Skin epidermis (tissue), 12 donors: Measurements from ENCODE around the gene IL1RL1.
"Not testable (repeated sequence)": the region's sequence is repeated elsewhere in the genome, so short reads cannot be mapped to it uniquely, and the experiment has no call there.

Experiments used
- H3K27ac ChIP-seq, 21 experiments: fragments of 200-600 bp; sonication (generic) in 11 of 21; one replicate each; pipeline ENCODE4 v1.5.0; 2020; ENCODE audit warnings: mild to moderate bottlenecking in 3 of 21, inconsistent platforms in 2 of 21, moderate library complexity in 2 of 21
- H3K4me3 ChIP-seq, 7 experiments: fragments of 200-600 bp; sonication (generic) in 2 of 7; one replicate each; pipeline ENCODE4 v1.5.0; 2020; ENCODE audit warnings: inconsistent platforms in 2 of 7, mild to moderate bottlenecking in 2 of 7, moderate library complexity in 1 of 7

Gene IL1RL1

DNA sequence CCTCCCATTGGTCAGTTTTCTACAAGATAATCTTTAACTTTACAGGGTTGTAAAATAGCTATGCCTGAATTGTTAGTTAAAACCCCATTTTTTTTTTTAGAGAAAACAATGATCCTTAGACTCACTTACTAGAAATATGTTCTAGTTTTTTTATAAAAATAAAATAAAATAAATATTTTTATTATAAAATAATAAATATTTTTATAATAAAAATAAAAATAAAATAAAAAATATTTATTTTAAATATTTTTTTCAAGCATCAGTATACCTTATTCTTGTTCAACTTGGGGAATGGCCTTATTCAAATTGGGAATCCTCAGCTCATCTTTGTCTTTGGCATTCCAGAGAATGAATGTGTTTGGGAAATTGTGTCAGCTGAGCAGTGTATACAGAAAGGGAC, 20.8 kb upstream of the IL1RL1 start:
- no peak overlapping the region for H3K4me3 ChIP-seq
- H3K27ac ChIP-seq = no peak overlapping the region

DNA sequence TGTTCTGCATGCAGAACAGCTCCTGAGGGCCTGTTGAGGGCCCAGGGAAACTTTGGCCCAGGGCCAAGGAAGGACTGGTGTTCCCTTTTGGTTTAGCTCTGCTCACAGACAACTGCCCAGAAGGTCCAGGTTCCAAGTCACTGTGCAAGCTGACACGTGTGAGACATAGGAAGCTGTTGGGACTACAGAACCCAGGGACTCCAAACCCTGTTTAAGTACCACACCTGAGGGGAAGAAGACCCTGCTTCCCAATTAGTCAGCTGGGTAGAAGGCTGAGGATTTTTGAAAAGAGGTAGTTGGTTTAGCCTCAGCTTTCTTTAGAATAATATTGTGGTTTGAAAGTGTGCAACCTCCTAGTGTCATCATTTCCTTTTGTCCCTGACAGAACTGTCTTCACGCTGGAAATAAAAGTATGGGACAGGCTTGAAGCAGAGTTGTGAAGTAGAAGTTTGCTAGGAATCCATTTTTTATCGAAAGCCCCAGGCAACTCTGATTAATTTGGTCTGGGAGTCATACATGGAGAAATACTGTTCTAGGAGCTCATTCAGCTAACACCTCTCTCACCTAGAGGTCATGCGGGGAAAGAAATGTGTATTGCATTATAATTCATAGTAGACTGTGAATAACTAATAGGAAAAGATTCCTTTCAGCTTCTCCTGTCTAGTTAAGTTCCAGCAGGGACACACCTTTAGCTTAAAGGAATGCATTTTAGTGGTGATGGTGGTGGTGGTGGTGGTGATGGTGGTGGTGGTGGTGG, 19.9 kb upstream of the IL1RL1 start:
- H3K27ac ChIP-seq = no peak overlapping the region
- no peak overlapping the region for H3K4me3 ChIP-seq

DNA sequence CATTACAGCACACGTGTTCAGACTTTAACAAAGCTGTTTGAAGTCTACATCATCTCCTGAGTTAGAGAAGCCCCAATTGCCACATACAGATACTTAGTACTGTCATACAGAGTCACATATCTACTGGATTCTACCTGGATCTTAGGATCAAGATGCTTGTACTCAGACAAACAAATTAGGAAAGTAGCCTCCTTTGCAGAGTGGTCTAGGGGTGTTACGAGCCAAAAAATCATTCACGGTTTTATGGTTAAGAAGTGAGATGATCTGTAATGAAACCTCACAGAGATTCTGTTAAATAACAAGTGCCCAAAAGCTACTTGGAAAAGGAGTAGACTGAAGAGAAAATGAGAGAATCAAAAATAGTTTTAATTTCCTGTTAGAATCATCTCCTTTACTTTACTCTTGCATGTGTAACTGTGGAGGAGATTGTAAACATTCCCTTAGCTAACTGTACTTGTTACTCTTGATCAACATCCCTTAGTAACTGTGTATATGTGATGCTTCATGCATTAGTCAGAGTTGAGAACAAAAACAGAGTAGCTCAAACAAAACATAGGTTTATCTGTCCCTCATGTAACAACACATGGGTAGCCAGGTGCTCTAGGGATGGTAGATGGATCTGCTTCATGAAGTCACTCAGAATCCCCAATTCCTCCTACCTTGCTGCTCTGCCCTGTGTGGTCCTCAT, 16.4 kb upstream of the IL1RL1 start:
- H3K4me3 ChIP-seq = no peak overlapping the region
- H3K27ac ChIP-seq = no peak overlapping the region

DNA sequence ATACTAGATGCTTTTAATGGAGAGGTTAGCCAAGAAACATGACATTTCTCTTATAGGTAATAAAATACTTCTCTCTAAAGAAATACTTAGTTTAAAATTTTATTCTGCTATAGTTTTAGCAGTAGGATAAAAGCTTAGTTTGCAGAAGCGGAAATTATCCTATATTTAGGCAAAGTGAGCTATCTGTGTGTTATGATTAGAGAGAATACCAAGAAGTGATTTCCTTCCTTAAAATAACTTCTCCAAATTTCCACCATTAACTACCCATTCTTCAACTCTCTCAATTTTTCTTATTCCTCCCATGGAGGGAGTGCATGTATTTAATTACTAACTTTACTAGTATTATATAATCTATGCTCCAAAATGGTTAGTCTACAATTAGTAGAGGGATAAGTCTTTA, 15.8 kb upstream of the IL1RL1 start:
- Histone ChIP-seq H3K4me3 (no peak overlapping the region), H3K27ac (no peak overlapping the region)

DNA sequence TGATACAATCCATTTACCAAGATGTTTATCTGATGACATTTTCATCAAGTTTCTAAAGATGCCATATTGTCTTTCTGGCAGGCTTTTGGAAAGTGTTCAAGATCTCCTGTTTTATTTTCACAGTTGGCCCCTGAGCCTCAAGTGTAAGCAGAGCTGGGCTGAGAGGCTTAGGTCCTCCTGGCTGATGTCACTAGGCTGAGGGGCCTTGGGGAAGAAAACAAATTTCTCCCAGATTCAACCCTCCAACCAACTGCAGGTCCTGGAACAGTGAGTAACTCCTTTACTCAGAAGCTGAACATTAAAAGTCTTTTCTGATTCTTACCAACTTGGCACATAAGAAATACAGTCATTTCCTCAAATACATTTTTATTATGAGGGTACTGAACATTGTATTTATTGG, 14.9 kb upstream of the IL1RL1 start:
- Histone ChIP-seq H3K4me3 (no peak overlapping the region), H3K27ac (no peak overlapping the region)

DNA sequence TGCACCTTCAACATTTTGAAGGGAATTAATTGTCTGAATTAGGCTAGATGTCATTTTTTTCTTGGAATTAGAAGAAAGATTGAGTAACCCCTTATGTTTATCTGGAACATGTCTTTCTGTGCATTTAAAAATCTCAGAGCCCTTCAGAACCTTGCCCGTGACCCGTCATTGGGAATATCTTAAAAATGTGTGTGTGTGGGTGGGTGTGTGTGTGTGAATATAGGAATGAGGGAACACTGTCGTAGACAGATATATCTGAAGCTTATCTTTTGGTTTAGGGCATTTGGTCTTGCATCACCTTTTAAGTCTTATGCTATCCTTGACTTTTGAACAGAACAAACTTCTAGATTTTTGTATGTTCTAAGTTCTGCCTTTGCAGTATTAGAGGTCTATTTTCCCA, 13.5 kb upstream of the IL1RL1 start:
- Histone ChIP-seq H3K27ac (no peak overlapping the region), H3K4me3 (no peak overlapping the region)

DNA sequence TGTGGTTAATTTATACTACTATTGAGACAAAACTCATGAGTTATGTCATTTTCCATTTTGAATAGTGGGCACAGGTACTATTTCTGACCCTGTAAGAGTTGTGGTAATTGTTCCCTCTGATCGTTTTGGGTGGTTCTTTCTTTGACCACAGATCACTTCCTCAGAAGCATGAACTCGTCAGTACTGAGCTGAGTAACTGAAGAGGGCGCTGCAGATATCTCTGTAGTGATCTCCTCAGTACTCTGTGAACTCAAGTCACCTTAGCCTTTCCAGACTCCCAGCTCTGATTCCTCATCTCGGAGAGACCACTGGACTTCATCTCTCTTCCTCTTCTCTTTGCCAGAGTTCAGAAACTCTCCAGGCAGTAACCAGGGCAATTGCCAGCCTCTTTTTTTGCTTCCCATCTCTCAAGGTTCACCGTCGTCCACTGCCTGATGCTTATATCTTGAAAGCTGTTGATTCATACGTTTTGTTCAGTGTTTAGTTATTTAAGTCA, 9.4 kb upstream of the IL1RL1 start:
- Histone ChIP-seq H3K4me3 (no peak overlapping the region), H3K27ac (no peak overlapping the region)

DNA sequence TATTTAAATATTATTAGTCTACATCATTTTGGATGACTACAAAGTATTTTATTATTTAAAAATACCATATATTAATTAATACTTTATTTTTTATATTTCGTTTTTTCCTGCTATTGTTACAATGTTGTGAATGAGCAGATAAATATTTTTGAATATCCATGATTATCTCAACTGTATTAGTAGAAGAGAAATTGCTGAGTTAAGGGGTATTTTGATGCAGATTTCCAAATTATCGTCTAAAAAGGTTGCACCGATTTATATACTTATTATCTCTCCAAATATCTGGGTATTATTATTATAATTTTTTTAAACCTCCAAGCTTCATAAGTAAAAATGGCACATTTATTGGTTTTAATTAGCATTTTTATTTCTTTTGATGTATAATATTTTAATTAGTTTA, 8.9 kb upstream of the IL1RL1 start:
- no peak overlapping the region for H3K27ac ChIP-seq
- no peak overlapping the region for H3K4me3 ChIP-seq

DNA sequence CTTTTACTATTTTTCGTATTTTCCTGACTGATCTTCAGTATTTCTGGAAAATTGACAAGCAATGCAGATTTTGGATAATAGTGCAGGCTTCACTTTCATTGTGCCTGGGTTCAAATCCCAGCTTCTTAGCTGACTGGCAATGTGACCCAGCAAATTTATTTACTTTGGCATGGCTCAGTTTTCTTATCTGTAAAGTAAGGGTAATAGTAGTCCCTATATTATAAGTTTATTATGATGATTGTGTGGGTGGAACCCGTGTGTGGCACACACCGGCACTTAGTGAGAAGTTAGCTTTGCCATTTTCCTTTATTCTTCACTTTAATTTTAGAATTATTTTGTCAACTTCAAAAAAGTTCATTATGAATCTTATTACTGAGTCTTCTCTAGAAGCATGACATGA, 7.8 kb upstream of the IL1RL1 start:
- H3K27ac ChIP-seq = no peak overlapping the region
- H3K4me3 ChIP-seq = no peak overlapping the region

DNA sequence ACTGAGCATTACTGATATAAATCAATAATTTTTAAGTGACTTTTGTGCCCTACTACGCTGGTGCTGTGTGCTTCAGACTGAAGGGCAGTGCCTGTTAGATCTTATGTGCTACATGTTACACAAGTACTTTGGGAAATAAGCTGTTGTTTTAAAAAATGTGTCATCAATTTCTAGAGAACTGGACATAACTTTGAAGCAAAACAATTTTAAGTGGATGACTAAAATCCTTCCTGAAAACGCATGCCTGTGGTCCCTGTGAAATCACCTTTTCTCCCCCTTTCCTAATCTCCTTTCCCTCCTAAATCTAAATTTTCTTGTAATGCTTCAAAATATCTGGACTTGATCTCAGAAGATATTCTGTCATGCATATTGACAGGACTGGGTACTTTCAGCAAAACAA, 7.1 kb upstream of the IL1RL1 start:
- no peak overlapping the region for H3K27ac ChIP-seq
- no peak overlapping the region for H3K4me3 ChIP-seq

DNA sequence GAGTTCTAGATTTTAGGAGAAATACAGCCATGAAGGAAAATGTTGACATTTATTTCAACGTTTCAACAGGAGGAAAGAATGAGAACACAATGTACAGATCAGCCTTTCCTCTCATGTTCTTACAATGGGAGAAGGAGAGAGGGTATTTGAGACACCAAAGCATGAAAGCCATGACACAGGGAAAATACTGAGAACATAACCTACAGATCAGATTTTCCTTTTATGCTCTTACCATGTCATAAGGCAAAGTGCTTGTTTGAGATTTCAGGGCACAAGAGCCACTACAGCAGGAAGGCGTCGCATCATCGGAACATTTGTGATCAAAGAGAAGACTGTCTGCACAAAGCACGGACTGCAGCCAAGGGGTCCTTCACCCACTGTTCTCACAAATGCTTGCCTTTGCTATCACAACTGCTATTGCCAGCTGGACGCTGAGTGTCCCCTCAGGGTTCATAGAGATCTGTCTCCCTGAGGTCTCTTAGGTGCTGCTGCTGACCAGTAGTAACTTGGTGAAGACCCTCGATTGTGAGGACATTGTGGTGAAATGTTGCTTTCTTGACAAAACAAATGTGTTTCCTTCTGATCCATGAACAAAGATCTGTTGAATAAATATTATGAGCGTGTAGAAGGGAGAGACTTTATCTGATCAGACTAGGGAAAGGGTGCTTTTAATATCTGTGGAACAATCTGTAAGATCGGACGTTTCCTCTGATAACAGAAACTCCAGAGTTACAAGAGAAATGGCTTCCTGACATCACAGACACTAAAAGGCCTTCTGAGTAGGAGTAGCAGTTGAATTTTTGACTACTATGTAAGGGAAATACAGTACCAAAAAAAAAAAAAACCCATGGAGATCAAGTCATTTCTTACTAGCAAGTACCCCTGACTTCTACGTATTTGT, 6.4 kb upstream of the IL1RL1 start:
- Histone ChIP-seq H3K27ac (peak overlapping the region in 1 of 21 experiments; percentile 26), H3K4me3 (no peak overlapping the region)

DNA sequence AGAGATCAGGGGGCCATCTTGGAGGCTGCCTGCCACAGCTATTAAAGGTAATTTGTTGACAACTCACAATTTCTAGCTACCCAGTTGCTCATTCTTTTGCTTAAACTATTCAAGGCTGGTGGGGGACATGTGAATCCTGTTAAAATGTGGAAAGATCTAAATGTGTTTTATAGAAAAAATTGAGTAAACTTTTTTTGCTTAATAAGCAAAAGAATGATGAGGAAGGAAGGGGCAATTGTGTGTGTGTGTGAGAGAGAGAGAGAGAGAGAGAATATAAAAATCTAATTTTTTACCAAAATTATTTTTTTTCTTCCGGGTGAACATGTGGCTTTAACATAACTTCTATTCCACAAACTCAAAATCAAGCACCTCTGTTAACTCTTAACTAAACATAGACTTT, 5.2 kb upstream of the IL1RL1 start:
- Histone ChIP-seq H3K4me3 (no peak overlapping the region), H3K27ac (no peak overlapping the region)

DNA sequence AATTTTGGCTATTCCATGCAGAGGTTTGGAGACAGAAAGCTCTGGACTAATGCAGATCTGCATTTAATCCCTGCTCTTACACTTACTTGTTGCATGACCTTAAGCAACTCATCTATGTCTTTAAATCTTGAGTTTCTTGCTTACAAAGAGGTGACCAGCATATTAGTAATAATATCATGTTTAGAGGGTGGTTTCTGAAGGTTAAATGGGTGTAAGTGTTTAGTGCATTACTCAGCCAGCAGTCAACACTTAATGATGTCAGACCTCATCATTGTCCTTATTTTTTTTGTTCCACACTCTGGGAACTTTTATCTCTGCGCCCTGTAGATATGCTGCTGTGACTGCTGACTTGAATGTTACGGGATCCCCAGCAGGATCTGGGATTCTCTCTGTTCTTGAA, 1.7 kb downstream of the IL1RL1 start:
- H3K4me3 ChIP-seq = no peak overlapping the region
- peak overlapping the region in 1 of 21 experiments; percentile 14 for H3K27ac ChIP-seq

DNA sequence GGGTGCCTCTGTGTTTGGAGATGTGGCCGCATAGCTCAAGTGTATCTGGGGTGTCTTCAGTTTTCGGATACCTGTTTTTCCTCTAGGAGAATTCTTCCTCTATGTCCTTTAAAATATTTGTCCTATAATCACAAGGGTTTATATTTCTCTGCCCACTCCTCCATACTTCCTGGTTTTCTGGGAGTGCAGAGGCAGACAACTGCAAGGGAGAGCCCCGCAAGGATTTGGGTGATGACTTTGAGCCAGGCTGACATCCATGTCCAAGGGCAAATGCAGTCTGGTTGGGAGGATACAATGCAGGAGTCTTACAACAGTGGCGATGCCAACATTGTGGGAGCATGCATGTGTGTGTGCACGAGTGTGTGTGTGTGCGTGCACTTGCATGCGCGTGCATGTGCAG, 2.1 kb downstream of the IL1RL1 start:
- Histone ChIP-seq H3K27ac (peak overlapping the region in 1 of 21 experiments; percentile 51), H3K4me3 (peak overlapping the region in 1 of 7 experiments; percentile 3)

DNA sequence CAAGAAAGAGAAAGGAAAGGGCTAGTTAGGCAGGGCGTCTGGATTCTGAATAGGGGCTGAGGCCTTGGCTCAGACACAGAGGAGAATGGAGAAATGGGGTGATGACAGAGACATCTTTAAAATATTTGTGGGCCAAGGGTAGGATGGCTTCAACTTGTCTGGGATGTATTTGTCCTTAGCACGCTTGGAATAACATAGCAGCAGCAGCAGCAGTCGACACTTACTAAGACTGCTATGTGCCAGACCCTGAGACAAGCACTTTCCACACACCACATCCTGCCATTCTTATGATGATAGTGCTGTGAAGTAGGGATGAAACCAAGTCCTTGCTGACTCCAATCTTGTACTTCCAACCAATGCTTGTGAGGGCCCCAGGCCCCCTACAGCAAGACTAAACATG, 2.6 kb downstream of the IL1RL1 start:
- Histone ChIP-seq H3K27ac (no peak overlapping the region), H3K4me3 (no peak overlapping the region)

DNA sequence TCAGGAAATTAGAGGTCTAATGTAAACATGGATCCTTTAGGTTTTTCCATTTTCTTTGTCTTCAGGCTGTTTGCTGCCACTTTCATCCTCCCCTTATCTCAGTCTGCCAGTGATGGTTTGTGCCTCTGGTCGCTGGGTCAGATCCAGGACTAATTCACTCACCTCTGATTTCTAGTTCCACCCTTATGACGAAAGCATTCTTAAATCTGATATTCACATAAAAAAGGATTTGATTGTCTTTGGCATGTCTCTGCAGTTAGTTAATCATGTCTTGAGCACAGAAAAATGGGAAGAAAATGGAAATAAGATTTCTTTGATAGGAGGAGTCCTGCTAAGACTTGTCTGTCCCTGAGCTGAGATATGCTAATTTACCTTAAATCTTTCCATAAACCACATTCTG, 4.6 kb downstream of the IL1RL1 start:
- no peak overlapping the region for H3K27ac ChIP-seq
- H3K4me3 ChIP-seq = no peak overlapping the region

DNA sequence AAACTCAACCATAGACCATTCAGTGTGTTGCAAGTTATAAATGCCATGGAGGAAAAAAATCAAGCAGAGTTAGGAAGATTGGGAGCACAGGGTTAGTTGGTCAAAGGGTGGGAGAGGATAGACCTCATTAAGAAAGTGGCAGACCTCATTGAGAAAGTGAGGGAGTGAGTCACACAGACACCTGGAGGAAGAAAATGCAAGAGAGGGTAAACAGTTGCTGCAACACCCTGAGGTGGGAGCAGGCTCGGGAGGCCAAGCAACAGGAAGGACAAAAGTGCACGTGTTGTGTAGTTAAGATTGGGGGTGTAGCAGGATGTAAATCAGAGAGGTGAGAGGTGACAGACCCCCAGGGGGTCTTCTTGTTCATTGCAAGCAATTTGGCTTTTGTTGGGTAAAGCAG, 6.4 kb downstream of the IL1RL1 start:
- Histone ChIP-seq H3K4me3 (no peak overlapping the region), H3K27ac (no peak overlapping the region)

DNA sequence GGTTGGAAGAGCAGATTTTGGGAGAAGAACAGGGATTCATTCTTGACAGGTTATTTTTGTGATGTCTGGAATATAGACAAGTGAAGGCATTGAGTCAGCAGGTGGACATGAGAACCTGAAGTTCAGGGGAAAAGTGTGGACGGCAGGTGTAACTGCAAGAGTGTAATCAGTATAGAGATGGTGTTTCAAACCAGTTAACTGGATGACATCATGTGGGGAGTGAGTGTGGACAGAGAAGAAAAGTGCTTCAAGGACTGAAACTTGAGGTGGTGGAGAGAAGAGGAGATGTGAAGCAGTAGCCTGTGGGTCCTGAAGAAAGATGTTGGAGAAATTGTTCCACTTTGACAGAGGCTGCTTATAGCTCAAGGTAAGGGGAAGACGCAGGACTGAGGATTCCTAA, 7.1 kb downstream of the IL1RL1 start:
- Histone ChIP-seq H3K4me3 (no peak overlapping the region), H3K27ac (no peak overlapping the region)

DNA sequence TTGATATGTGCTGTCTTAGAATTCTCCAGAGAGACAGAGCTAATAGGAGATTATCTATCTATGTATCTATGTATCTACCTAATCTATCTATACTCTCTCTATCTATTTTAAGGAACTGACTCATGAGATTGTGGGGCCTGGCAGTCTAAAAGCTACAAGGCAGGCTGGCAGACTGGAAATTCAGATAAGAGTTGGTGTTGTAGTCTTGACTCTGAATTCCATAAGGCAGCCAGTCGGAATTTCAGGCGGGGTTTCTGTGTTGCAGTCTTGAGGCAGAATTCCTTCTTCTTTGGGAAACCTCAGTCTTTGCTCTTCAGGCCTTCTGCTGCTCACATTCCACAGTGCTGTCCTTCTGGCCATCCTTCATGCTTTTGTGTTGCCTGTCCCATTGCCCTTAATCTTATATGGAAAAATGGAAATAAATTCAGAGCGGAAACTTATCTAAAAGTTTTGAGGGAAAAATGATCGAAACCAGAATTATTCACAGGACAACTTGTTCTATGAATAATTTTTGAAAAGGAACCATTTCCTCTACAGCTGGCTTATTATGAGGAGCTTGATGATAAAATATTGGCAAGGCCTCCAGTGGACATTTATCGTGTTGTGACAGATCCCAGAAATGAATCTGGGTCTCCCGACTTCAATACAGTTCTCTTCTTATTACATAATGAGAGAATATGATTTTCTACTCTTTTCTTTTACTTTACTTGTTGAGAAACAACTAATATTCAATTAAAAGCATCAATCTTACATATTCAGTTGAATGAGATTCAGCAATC, 10.8 kb downstream of the IL1RL1 start:
- Histone ChIP-seq H3K4me3 (no peak overlapping the region), H3K27ac (no peak overlapping the region)

DNA sequence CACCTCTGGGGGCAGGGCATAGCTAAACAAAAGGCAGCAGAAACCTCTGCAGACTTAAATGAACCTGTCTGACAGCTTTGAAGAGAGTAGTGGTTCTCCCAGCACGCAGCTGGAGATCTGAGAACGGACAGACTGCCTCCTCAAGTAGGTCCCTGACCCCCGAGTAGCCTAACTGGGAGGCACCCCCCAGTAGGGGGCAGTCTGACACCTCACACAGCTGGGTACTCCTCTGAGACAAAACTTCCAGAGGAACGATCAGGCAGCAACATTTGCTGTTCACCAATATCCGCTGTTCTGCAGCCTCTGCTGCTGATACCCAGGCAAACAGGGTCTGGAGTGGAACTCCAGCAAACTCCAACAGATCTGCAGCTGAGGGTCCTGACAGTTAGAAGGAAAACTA, 13.6 kb downstream of the IL1RL1 start:
- H3K27ac ChIP-seq, H3K4me3 ChIP-seq: not testable (repeated sequence)
